ENCODE measurements around the gene SH3PXD2B. TPM values are rescaled to one million over a fixed set of nuclear protein-coding genes. Genes with fewer than 3 reads are reported as not detected.

The SH3PXD2B gene
- total and polyA plus RNA-seq, 10 donors: 2.0 to 31.8 (median 9.9) TPM

GRCh38 chr5:172389578-172390112 is 64.7 kb downstream of the SH3PXD2B start:
- intact Hi-C loops (cut with DNase I; ENCODE audit: low total_unique reads): no loop called here
- Histone ChIP-seq H3K4me3 (no peak overlapping the region), H3K36me3 (peaks cover 0 to 22% (median 0%) of the 10 kb centered on the region in 6 donors), H3K4me1 (no peaks in the 10 kb centered on the region), H3K27me3 (replicated peaks in 1 of 7) (peaks cover 0 to 22% (median 0%) of the 10 kb centered on the region in 7 donors), H3K27ac (no peak overlapping the region), H3K9me3 (no peaks in the 10 kb centered on the region)
- no peak for DNase-seq
- 48 to 91% (median 73%) methylated on average over 2 of the region's 2 CpGs for WGBS, 5 donors
- TF ChIP-seq POLR2A (IDR thresholded peaks at IDR 0.05) (no peak), CTCF (IDR thresholded peaks at IDR 0.05 in 8 of 11, conservative IDR thresholded peaks at IDR 0.05 in 3 of 11) (no peak), POLR2AphosphoS5 (IDR thresholded peaks at IDR 0.05) (no peak)

- Histone ChIP-seq H3K4me3 (no peak overlapping the region), H3K36me3 (peaks cover 0 to 13% (median 0%) of the 10 kb centered on the region in 6 donors), H3K27me3 (replicated peaks in 1 of 7) (peaks cover 0 to 9% (median 0%) of the 10 kb centered on the region in 7 donors), H3K4me1 (no peaks in the 10 kb centered on the region), H3K27ac (no peak overlapping the region), H3K9me3 (no peaks in the 10 kb centered on the region)
- intact Hi-C loops (cut with DNase I; ENCODE audit: low total_unique reads): no loop called here
- no peak for DNase-seq
- WGBS, 5 donors: 73 to 86% (median 81%) methylated on average over 2 of the region's 2 CpGs
- TF ChIP-seq CTCF (IDR thresholded peaks at IDR 0.05 in 8 of 11, conservative IDR thresholded peaks at IDR 0.05 in 3 of 11): no peak
- no peak for TF ChIP-seq POLR2A (IDR thresholded peaks at IDR 0.05)
- no peak for TF ChIP-seq POLR2AphosphoS5 (IDR thresholded peaks at IDR 0.05)
Measured at GRCh38 chr5:172388246-172388733, 66.0 kb downstream of the SH3PXD2B start.

- intact Hi-C loops (cut with DNase I; ENCODE audit: low total_unique reads): no loop called here
- H3K36me3 ChIP-seq: peaks cover 0 to 13% (median 0%) of the 10 kb centered on the region in 6 donors
- peaks cover 0 to 8% (median 0%) of the 10 kb centered on the region in 6 donors for H3K4me1 ChIP-seq
- H3K27me3 ChIP-seq (replicated peaks in 1 of 7): no peaks in the 10 kb centered on the region
- TF ChIP-seq CTCF (IDR thresholded peaks at IDR 0.05 in 8 of 11, conservative IDR thresholded peaks at IDR 0.05 in 3 of 11): no peak
- no peak for TF ChIP-seq POLR2AphosphoS5 (IDR thresholded peaks at IDR 0.05)
- H3K27ac ChIP-seq: no peak overlapping the region
- H3K4me3 ChIP-seq: no peak overlapping the region
- no peak for DNase-seq
- no peaks in the 10 kb centered on the region for H3K9me3 ChIP-seq
- 81 to 88% (median 86%) methylated on average over 5 of the region's 5 CpGs for WGBS, 5 donors
Measured at GRCh38 chr5:172385707-172386106, 68.6 kb downstream of the SH3PXD2B start.

- intact Hi-C loops (cut with DNase I; ENCODE audit: low total_unique reads): no loop called here
- H3K36me3 ChIP-seq: peaks cover 0 to 13% (median 0%) of the 10 kb centered on the region in 6 donors
Measured at GRCh38 chr5:172385010-172385563, 69.2 kb downstream of the SH3PXD2B start.

More at GRCh38 chr5:172385010-172385563, 69.2 kb downstream of the SH3PXD2B start:
- Histone ChIP-seq H3K9me3 (no peaks in the 10 kb centered on the region), H3K27ac (no peak overlapping the region), H3K4me3 (no peak overlapping the region), H3K4me1 (peaks cover 0 to 12% (median 0%) of the 10 kb centered on the region in 6 donors), H3K27me3 (replicated peaks in 1 of 7) (no peaks in the 10 kb centered on the region)
- 73 to 91% (median 79%) methylated on average over 5 of the region's 5 CpGs for WGBS, 5 donors
- no peak for DNase-seq
- no peak for TF ChIP-seq CTCF (IDR thresholded peaks at IDR 0.05 in 8 of 11, conservative IDR thresholded peaks at IDR 0.05 in 3 of 11)
- TF ChIP-seq POLR2AphosphoS5 (IDR thresholded peaks at IDR 0.05): no peak
- no peak for TF ChIP-seq POLR2A (IDR thresholded peaks at IDR 0.05)
